ENCODE data around the gene ESPN. TPM values are rescaled to one million over a fixed set of nuclear protein-coding genes. Genes with fewer than 3 reads are reported as not detected.
"Not testable (repeated sequence)": the region's sequence is repeated elsewhere in the genome, so short reads cannot be mapped to it uniquely, and the experiment has no call there.

The ESPN gene
- total RNA-seq, 1 donor from 2014 or later = 0.66 TPM

GRCh38 chr1:6448749-6449631 lies 24.4 kb downstream of the ESPN start:
- Histone ChIP-seq H3K79me2 (ENCODE audit: insufficient read depth, low read length) (no peaks in the 10 kb centered on the region), H3K36me3 (ENCODE audit: insufficient read depth, low read length) (no peaks in the 10 kb centered on the region), H3K27ac (ENCODE audit: low read depth, low read length) (no peak overlapping the region), H3K4me1 (ENCODE audit: insufficient read depth, low read length) (no peaks in the 10 kb centered on the region), H3K4me3 (ENCODE audit: insufficient read depth, low read depth, low read length) (no peak overlapping the region), H4K20me1 (ENCODE audit: insufficient read depth, low read length) (no peaks in the 10 kb centered on the region), H3K9ac (ENCODE audit: low read length) (no peak overlapping the region), H3K9me3 (ENCODE audit: insufficient read depth, low read depth, low read length) (no peaks in the 10 kb centered on the region), H2AFZ (ENCODE audit: low read depth, low read length) (no peak overlapping the region), H3K27me3 (ENCODE audit: insufficient read depth, low read length) (peaks cover 31% of the 10 kb centered on the region), H3K4me2 (ENCODE audit: low read length) (peak overlapping the region; percentile 11)
- no peak for FAIRE-seq
- Mint-ChIP-seq H3K36me3 (ENCODE audit: low read depth, unreplicated experiment) (peaks cover 4% of the 10 kb centered on the region), H3K4me1 (ENCODE audit: low read depth, unreplicated experiment) (no peaks in the 10 kb centered on the region), H3K27ac (ENCODE audit: unreplicated experiment) (no peak overlapping the region), H3K27me3 (ENCODE audit: low read depth, unreplicated experiment) (peaks cover 42% of the 10 kb centered on the region), H3K4me3 (ENCODE audit: unreplicated experiment) (no peak overlapping the region), H3K9me3 (ENCODE audit: unreplicated experiment) (peaks cover 2% of the 10 kb centered on the region)
- DNase-seq (ENCODE audit: low read depth) = no peak
- TF ChIP-seq EZH2 (IDR thresholded peaks at IDR 0.05; ENCODE audit: insufficient read depth, low read length) (no peak), CTCF (IDR thresholded peaks at IDR 0.05; ENCODE audit: insufficient read depth, low read depth, low read length) (no peak)

- no peak overlapping the region for H3K9ac ChIP-seq (ENCODE audit: low read length)
- H2AFZ ChIP-seq (ENCODE audit: low read depth, low read length) = no peak overlapping the region
- H3K79me2 ChIP-seq (ENCODE audit: insufficient read depth, low read length) = no peaks in the 10 kb centered on the region
- Mint-ChIP-seq H3K36me3 (ENCODE audit: low read depth, unreplicated experiment) (no peaks in the 10 kb centered on the region), H3K27ac (ENCODE audit: unreplicated experiment) (no peak overlapping the region), H3K9me3 (ENCODE audit: unreplicated experiment) (peaks cover 2% of the 10 kb centered on the region), H3K4me1 (ENCODE audit: low read depth, unreplicated experiment) (no peaks in the 10 kb centered on the region), H3K4me3 (ENCODE audit: unreplicated experiment) (no peak overlapping the region), H3K27me3 (ENCODE audit: low read depth, unreplicated experiment) (peaks cover 33% of the 10 kb centered on the region)
- DNase-seq (ENCODE audit: low read depth) (no peak), FAIRE-seq (no peak)
- no peak for TF ChIP-seq EZH2 (IDR thresholded peaks at IDR 0.05; ENCODE audit: insufficient read depth, low read length)
- no peak for TF ChIP-seq CTCF (IDR thresholded peaks at IDR 0.05; ENCODE audit: insufficient read depth, low read depth, low read length)
- H3K27me3 ChIP-seq (ENCODE audit: insufficient read depth, low read length) = peaks cover 36% of the 10 kb centered on the region
- H4K20me1 ChIP-seq (ENCODE audit: insufficient read depth, low read length) = no peaks in the 10 kb centered on the region
- H3K4me3 ChIP-seq (ENCODE audit: insufficient read depth, low read depth, low read length) = no peak overlapping the region
- H3K27ac ChIP-seq (ENCODE audit: low read depth, low read length) = no peak overlapping the region
- H3K4me2 ChIP-seq (ENCODE audit: low read length) = no peak overlapping the region
- no peaks in the 10 kb centered on the region for H3K4me1 ChIP-seq (ENCODE audit: insufficient read depth, low read length)
- no peaks in the 10 kb centered on the region for H3K36me3 ChIP-seq (ENCODE audit: insufficient read depth, low read length)
- no peaks in the 10 kb centered on the region for H3K9me3 ChIP-seq (ENCODE audit: insufficient read depth, low read depth, low read length)
Observed at GRCh38 chr1:6450005-6450450, 25.5 kb downstream of the ESPN start.

GRCh38 chr1:6450486-6450885 lies 25.9 kb downstream of the ESPN start:
- H3K4me3 ChIP-seq (ENCODE audit: insufficient read depth, low read depth, low read length); H3K9me3 Mint-ChIP-seq (ENCODE audit: unreplicated experiment); H3K9ac ChIP-seq (ENCODE audit: low read length); H2AFZ ChIP-seq (ENCODE audit: low read depth, low read length); H3K4me3 Mint-ChIP-seq (ENCODE audit: unreplicated experiment); H3K36me3 ChIP-seq (ENCODE audit: insufficient read depth, low read length); H3K27ac Mint-ChIP-seq (ENCODE audit: unreplicated experiment); H3K4me2 ChIP-seq (ENCODE audit: low read length); H3K27ac ChIP-seq (ENCODE audit: low read depth, low read length); H3K36me3 Mint-ChIP-seq (ENCODE audit: low read depth, unreplicated experiment); FAIRE-seq; H3K4me1 Mint-ChIP-seq (ENCODE audit: low read depth, unreplicated experiment); H3K4me1 ChIP-seq (ENCODE audit: insufficient read depth, low read length); H3K9me3 ChIP-seq (ENCODE audit: insufficient read depth, low read depth, low read length); DNase-seq (ENCODE audit: low read depth); H3K79me2 ChIP-seq (ENCODE audit: insufficient read depth, low read length); H4K20me1 ChIP-seq (ENCODE audit: insufficient read depth, low read length): not testable (repeated sequence)
- peaks cover 36% of the 10 kb centered on the region for H3K27me3 ChIP-seq (ENCODE audit: insufficient read depth, low read length)
- peaks cover 32% of the 10 kb centered on the region for H3K27me3 Mint-ChIP-seq (ENCODE audit: low read depth, unreplicated experiment)
